BLaER1 treated with 17β-estradiol and CSF1 and Interleukin-3, amounts not matched to agents 10 nM and 100 nM (cell line): Measurements from ENCODE around the gene POLD1.
A peak's percentile ranks its signal among the peaks of the same experiment; 100 is the strongest.
"Not testable (repeated sequence)": the region's sequence is repeated elsewhere in the genome, so short reads cannot be mapped to it uniquely, and the experiment has no call there.

ENCODE experiments used
- H3K27ac ChIP-seq, 11 experiments: shearing (Covaris generic); formaldehyde crosslinking; 2 replicates each; pipeline ENCODE4 v1.8.1; 2022
- H3K27me3 ChIP-seq, 11 experiments: shearing (Covaris generic); formaldehyde crosslinking; 2 replicates each; pipeline ENCODE4 v1.8.1; 2022
- H3K36me3 ChIP-seq, 11 experiments: shearing (Covaris generic); formaldehyde crosslinking; 2 replicates each; pipeline ENCODE4 v1.8.1; 2022
- H3K4me1 ChIP-seq, 10 experiments: shearing (Covaris generic); formaldehyde crosslinking; 2 replicates each; pipeline ENCODE4 v1.8.1; 2022
- H3K4me2 ChIP-seq, 11 experiments: shearing (Covaris generic); formaldehyde crosslinking; 2 replicates each; pipeline ENCODE4 v1.8.1; 2022
- H3K4me3 ChIP-seq, 10 experiments: shearing (Covaris generic); formaldehyde crosslinking; 2 replicates each; pipeline ENCODE4 v1.8.1; 2022
- H3K9ac ChIP-seq, 11 experiments: shearing (Covaris generic); formaldehyde crosslinking; 2 replicates each; pipeline ENCODE4 v1.8.1; 2022
- H3K9me3 ChIP-seq, 11 experiments: shearing (Covaris generic); formaldehyde crosslinking; replicated peaks in 1 of 11; 2 replicates each; pipeline ENCODE4 v1.8.1; 2022
- H4K20me1 ChIP-seq, 11 experiments: shearing (Covaris generic); formaldehyde crosslinking; 2 replicates each; pipeline ENCODE4 v1.8.1; 2022
- Cebpa-rat ChIP-seq, 11 experiments: shearing (Covaris generic); IDR thresholded peaks; 2 replicates each; pipeline ENCODE4 v1.8.1; 2022

POLD1 gene

GRCh38 chr19:50435627-50436026 lies 51.5 kb downstream of the POLD1 start:
- Histone ChIP-seq H3K4me3 (peak overlapping the region in 2 of 10 experiments; percentile 3 to 48; a peak in 1 of 20 replicates), H4K20me1 (peaks cover 0 to 8% (median 0%) of the 10 kb centered on the region in 11 experiments; a peak in 2 of 22 replicates), H3K36me3 (no peaks in the 10 kb centered on the region), H3K4me1 (peaks cover 42 to 60% (median 53%) of the 10 kb centered on the region in 10 experiments), H3K9ac (peak overlapping the region in 9 of 11 experiments; percentile 31 to 82 (median 62); a peak in 13 of 22 replicates), H3K27ac (peak overlapping the region in 8 of 11 experiments; percentile 33 to 87 (median 80); a peak in 13 of 22 replicates), H3K9me3 (no peaks in the 10 kb centered on the region), H3K27me3 (peaks cover 0 to 23% (median 0%) of the 10 kb centered on the region in 11 experiments; a peak in 3 of 22 replicates), H3K4me2 (peak overlapping the region; percentile 2 to 99 (median 93); a peak in 21 of 22 replicates)
- no peak for TF ChIP-seq Cebpa-rat (IDR thresholded peaks at IDR 0.05)

- no peak overlapping the region for H3K4me2 ChIP-seq
- H3K36me3 ChIP-seq: no peaks in the 10 kb centered on the region
- no peak overlapping the region for H3K4me3 ChIP-seq
- no peaks in the 10 kb centered on the region for H3K9me3 ChIP-seq
- TF ChIP-seq Cebpa-rat (IDR thresholded peaks at IDR 0.05): no peak
- H3K27me3 ChIP-seq: peaks cover 0 to 17% (median 0%) of the 10 kb centered on the region in 11 experiments; a peak in 3 of 22 replicates
- no peak overlapping the region for H3K27ac ChIP-seq
- H3K4me1 ChIP-seq: peaks cover 28 to 41% (median 37%) of the 10 kb centered on the region in 10 experiments
- no peak overlapping the region for H3K9ac ChIP-seq
- peaks cover 0 to 3% (median 0%) of the 10 kb centered on the region in 11 experiments; a peak in 2 of 22 replicates for H4K20me1 ChIP-seq
These were observed 53.8 kb downstream of the POLD1 start for GRCh38 chr19:50437862-50438449.

DNA sequence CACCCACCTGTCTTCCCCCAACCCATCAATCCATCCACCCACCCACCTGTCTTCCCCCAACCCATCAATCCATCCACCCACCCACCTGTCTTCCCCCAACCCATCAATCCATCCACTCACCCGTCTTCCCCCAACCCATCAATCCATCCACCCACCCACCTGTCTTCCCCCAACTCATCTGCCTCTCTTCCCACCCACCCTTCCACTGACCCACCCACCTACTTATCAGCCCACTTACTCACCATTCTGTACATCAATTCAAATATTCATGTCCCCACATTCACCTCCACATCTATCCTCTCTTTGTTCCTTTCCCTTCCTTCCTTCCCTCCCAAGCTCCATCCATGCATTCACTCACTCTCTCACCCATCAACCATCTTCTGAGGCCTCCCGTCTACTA lies 55.0 kb downstream of the POLD1 start:
- H3K4me3 ChIP-seq, H3K36me3 ChIP-seq, H3K9ac ChIP-seq, H3K9me3 ChIP-seq, H4K20me1 ChIP-seq, H3K27me3 ChIP-seq, H3K27ac ChIP-seq, H3K4me2 ChIP-seq: not testable (repeated sequence)
- H3K4me1 ChIP-seq: peaks cover 16 to 29% (median 26%) of the 10 kb centered on the region in 10 experiments

DNA sequence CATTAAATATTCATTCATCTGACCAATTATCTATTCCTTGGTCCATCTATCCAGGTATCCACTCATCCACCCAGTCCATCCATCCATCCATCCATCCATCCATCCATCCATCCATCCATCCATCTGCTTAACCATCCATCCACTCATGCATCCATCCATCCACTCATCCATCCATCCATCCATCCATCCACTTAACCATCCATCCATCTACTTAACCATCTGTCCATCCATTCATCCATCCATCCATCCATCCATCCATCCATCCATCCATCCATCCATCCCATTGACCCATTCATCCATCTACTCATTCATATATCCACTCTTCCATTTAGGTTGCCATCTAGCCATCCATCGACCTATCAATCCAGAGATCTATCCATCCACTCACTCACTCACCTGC lies 59.9 kb downstream of the POLD1 start:
- Histone ChIP-seq H3K4me3 (no peak overlapping the region), H3K4me2 (no peak overlapping the region), H3K9me3 (peaks cover 0 to 12% (median 0%) of the 10 kb centered on the region in 11 experiments; a peak in 6 of 22 replicates), H4K20me1 (no peaks in the 10 kb centered on the region), H3K4me1 (peaks cover 0 to 4% (median 0%) of the 10 kb centered on the region in 10 experiments; a peak in 1 of 20 replicates), H3K36me3 (no peaks in the 10 kb centered on the region), H3K9ac (no peak overlapping the region), H3K27me3 (no peaks in the 10 kb centered on the region), H3K27ac (no peak overlapping the region)
- TF ChIP-seq Cebpa-rat (IDR thresholded peaks at IDR 0.05): no peak

GRCh38 chr19:50447053-50447452 lies 62.9 kb downstream of the POLD1 start:
- H3K4me3 ChIP-seq: no peak overlapping the region
- peaks cover 0 to 12% (median 0%) of the 10 kb centered on the region in 11 experiments; a peak in 6 of 22 replicates for H3K9me3 ChIP-seq
- H3K36me3 ChIP-seq: no peaks in the 10 kb centered on the region
- H3K27me3 ChIP-seq: no peaks in the 10 kb centered on the region
- no peak overlapping the region for H3K4me2 ChIP-seq
- no peak for TF ChIP-seq Cebpa-rat (IDR thresholded peaks at IDR 0.05)
- no peak overlapping the region for H3K27ac ChIP-seq
- H4K20me1 ChIP-seq: no peaks in the 10 kb centered on the region
- peaks cover 0 to 8% (median 6%) of the 10 kb centered on the region in 10 experiments; a peak in 8 of 20 replicates for H3K4me1 ChIP-seq
- no peak overlapping the region for H3K9ac ChIP-seq

DNA sequence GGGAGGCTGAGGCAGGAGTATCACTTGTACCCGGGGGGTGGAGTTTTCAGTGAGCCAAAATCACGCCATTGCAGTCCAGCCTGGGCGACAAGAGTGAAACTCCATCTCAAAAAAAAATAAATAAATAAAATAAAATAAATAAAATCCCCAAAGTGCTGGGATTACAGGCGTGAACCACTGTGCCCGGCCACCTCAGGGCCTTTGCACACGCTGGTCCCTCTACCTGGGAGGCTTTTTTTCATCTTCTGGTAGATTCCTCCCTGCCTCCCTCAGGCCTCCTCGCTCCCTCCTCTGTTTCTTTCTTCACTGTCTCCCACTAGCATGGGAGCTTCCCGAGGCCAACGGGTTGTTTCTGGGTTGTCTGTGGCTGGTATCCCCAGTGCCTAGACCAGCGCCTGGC lies 63.6 kb downstream of the POLD1 start:
- no peaks in the 10 kb centered on the region; a peak in 1 of 22 replicates for H4K20me1 ChIP-seq
- no peak overlapping the region for H3K27ac ChIP-seq
- peaks cover 0 to 12% (median 0%) of the 10 kb centered on the region in 11 experiments; a peak in 6 of 22 replicates for H3K9me3 ChIP-seq
- peaks cover 0 to 8% (median 6%) of the 10 kb centered on the region in 10 experiments; a peak in 8 of 20 replicates for H3K4me1 ChIP-seq
- no peak overlapping the region for H3K4me3 ChIP-seq
- H3K36me3 ChIP-seq: no peaks in the 10 kb centered on the region
- H3K4me2 ChIP-seq: no peak overlapping the region
- H3K9ac ChIP-seq: no peak overlapping the region
- TF ChIP-seq Cebpa-rat (IDR thresholded peaks at IDR 0.05): no peak
- H3K27me3 ChIP-seq: no peaks in the 10 kb centered on the region

DNA sequence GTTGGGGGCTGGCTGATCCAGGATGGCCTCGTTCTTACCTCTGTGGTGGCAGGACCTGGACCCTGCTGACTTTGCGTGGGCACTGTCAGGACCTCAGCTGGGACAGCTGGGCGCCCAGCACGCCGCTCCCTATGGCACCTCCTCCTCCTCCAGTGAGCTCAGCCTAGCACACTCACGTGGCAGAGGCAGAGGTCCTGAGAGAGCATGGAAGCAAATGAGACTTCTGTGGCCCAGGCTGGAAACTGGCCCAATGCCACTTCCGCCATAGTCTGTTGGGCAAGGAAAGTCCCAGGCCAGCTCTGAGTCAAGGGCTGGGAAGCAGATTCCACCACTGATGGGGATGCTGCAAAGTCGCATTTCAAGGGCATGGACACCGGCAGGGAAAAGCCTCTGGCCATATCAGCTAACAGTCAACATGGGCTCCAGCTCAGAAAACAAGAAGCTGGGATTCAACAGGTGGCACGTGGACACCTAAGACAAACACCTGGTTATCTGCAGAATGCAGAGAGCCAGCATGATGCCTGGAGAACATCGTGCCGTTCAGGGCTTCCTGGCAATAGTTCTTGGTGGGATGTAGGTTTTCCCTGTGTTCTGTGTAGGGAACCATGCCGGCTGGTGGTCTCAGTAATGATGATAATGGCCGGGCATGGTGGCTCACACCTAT lies 65.2 kb downstream of the POLD1 start:
- Histone ChIP-seq H3K27me3 (no peaks in the 10 kb centered on the region), H3K9ac (no peak overlapping the region), H3K4me1 (peaks cover 0 to 8% (median 6%) of the 10 kb centered on the region in 10 experiments; a peak in 8 of 20 replicates), H3K9me3 (peaks cover 0 to 12% (median 0%) of the 10 kb centered on the region in 11 experiments; a peak in 6 of 22 replicates), H3K36me3 (no peaks in the 10 kb centered on the region), H3K4me2 (no peak overlapping the region), H4K20me1 (no peaks in the 10 kb centered on the region; a peak in 1 of 22 replicates), H3K27ac (no peak overlapping the region), H3K4me3 (no peak overlapping the region)
- TF ChIP-seq Cebpa-rat (IDR thresholded peaks at IDR 0.05): no peak

DNA sequence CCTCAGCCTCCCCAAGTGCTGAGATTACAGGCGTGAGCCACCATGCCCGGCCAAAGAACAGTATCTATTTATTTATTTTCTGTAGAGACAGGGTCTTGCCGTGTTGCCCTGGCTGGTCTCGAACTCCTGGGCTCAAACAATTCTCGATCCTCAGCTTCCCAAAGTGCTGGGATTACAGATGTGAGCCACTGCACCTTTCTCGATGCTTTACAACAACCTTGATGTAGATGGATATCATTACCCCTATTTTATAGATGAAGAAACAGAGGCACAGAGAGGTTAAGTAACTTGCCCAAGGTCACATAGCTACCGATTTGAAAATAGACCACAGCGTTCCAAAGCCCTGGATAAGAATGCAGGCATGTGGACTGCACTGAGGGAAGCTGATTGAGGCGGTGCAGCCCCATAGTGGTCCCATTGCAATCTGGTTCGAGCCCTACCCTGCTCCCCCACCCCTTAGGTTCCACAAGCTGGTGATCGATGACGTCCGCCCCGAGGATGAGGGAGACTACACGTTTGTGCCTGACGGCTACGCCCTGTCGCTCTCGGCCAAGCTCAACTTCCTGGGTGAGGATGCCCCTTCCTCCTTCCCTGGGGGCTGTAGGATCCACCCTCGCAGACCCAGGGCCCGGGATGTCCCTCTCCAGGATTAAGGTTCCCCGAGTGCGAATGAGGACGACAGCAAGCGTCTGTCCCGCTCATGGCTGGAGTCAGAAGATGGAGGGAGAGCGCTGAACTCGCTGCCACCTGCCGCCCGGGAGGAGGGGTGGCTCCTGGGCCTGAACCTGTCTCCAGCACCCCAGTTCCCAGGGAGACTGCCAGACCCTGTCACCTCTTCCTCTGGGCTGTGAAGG lies 66.4 kb downstream of the POLD1 start:
- H3K9ac ChIP-seq: no peak overlapping the region
- no peak overlapping the region for H3K4me3 ChIP-seq
- H3K4me2 ChIP-seq: peak overlapping the region in 4 of 11 experiments; percentile 13 to 27 (median 18); a peak in 2 of 22 replicates
- H3K36me3 ChIP-seq: no peaks in the 10 kb centered on the region
- H4K20me1 ChIP-seq: no peaks in the 10 kb centered on the region; a peak in 1 of 22 replicates
- no peak overlapping the region for H3K27ac ChIP-seq
- no peak for TF ChIP-seq Cebpa-rat (IDR thresholded peaks at IDR 0.05)
- H3K4me1 ChIP-seq: peaks cover 0 to 8% (median 6%) of the 10 kb centered on the region in 10 experiments; a peak in 8 of 20 replicates
- H3K9me3 ChIP-seq: peaks cover 0 to 12% (median 0%) of the 10 kb centered on the region in 11 experiments; a peak in 6 of 22 replicates
- no peaks in the 10 kb centered on the region for H3K27me3 ChIP-seq
